Activated CD8-positive, alpha-beta T cell treated with anti-CD3 and anti-CD28 coated beads, Interleukin-2, amount 10 ng/mL, durations not matched to agents 7 days and 5 days (primary cell): ENCODE results near the gene TIMM17A. TPM values are rescaled to one million over a fixed set of nuclear protein-coding genes. Genes with fewer than 3 reads are reported as not detected.

ENCODE experiments used
- ATAC-seq: fragments of 150-1000 bp; cut with Tn5 transposase; one replicate; pipeline ENCODE4 v1.10.0; 2021; ENCODE audit warnings: moderate library complexity
- CTCF ChIA-PET: fragments of 350-600 bp; sonication (Branson Sonifier 250); formaldehyde crosslinking; loops from one replicate; lab custom pipeline; 2021; ENCODE audit warnings: antibody characterized with exemption; lab: Charles Lee
- POLR2A ChIA-PET: fragments of 350-600 bp; sonication (Branson Sonifier 250); formaldehyde crosslinking; loops from one replicate; lab custom pipeline; 2021; ENCODE audit warnings: antibody characterized with exemption; lab: Charles Lee
- DNase-seq: peaks from one replicate; pipeline ENCODE4 v3.0.0-alpha.2; 2020
- H3K27ac Mint-ChIP-seq: one replicate; pipeline ENCODE4 v1.8.0; 2021; ENCODE audit warnings: mild to moderate bottlenecking, mixed read lengths
- H3K27me3 Mint-ChIP-seq: one replicate; pipeline ENCODE4 v1.8.0; 2021; ENCODE audit warnings: low read depth, mixed read lengths
- H3K36me3 Mint-ChIP-seq: one replicate; pipeline ENCODE4 v1.8.0; 2021; ENCODE audit warnings: low read depth, mixed read lengths
- H3K4me1 Mint-ChIP-seq: one replicate; pipeline ENCODE4 v1.8.0; 2021; ENCODE audit warnings: low read depth, mixed read lengths
- H3K4me3 Mint-ChIP-seq: one replicate; pipeline ENCODE4 v1.8.0; 2021; ENCODE audit warnings: mild to moderate bottlenecking, mixed read lengths
- H3K9me3 Mint-ChIP-seq: one replicate; pipeline ENCODE4 v1.8.0; 2022; ENCODE audit warnings: mixed read lengths; ENCODE audit not compliant: insufficient read depth
- total RNA-seq, 2 experiments: library from RNA; stranded (reverse); gene quantifications; one replicate each; pipeline ENCODE4 v1.2.3, GENCODE V29; 2021

TIMM17A gene
- total RNA-seq, 2 experiments from 2014 or later, result 51.4 to 54.0 TPM

- ChIA-PET POLR2A (no interaction called here), CTCF (no interaction called here)
- Mint-ChIP-seq H3K27me3 (peaks cover 43% of the 10 kb centered on the region), H3K27ac (no peak overlapping the region), H3K9me3 (no peaks in the 10 kb centered on the region), H3K36me3 (no peaks in the 10 kb centered on the region), H3K4me3 (no peak overlapping the region), H3K4me1 (peaks cover 7% of the 10 kb centered on the region)
- no peak for ATAC-seq
- no peak for DNase-seq
Measured at GRCh38 chr1:201942129-201942495, 13.2 kb upstream of the TIMM17A start.

DNA sequence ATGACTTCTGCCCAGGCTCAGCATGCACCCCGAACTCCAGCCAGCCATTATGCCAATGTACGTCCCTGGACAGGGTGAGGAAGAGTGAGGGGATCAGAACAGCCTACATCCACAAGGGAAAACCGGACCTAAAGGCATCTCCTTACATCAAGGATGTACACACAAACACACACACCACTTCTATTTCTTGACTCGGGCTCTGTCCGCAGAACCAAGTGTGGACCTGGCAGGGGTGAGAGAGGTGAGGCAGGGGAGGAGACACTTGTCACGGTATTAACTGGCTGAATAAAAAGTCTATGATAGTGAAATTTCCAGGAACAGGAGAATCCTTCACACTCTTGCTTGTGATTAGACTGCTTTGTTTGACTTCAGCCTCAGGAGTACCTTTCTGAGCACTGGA, 11.3 kb upstream of the TIMM17A start:
- H3K27me3 Mint-ChIP-seq, result peaks cover 54% of the 10 kb centered on the region
- no peaks in the 10 kb centered on the region for H3K9me3 Mint-ChIP-seq
- H3K36me3 Mint-ChIP-seq, result no peaks in the 10 kb centered on the region
- no peak overlapping the region for H3K4me3 Mint-ChIP-seq
- H3K27ac Mint-ChIP-seq, result no peak overlapping the region
- ChIA-PET CTCF (interaction anchor here (1.4 to 3.8 kb wide), 2 partner anchors 13 to 48 kb away, joined by 4 to 22 read pairs; no protein-coding TSS in a partner anchor), POLR2A (no interaction called here)
- H3K4me1 Mint-ChIP-seq, result peaks cover 7% of the 10 kb centered on the region
- ATAC-seq, result no peak
- no peak for DNase-seq

GRCh38 chr1:201944639-201945038, 10.7 kb upstream of the TIMM17A start:
- ATAC-seq, result no peak
- H3K27ac Mint-ChIP-seq, result no peak overlapping the region
- DNase-seq, result no peak
- peaks cover 7% of the 10 kb centered on the region for H3K4me1 Mint-ChIP-seq
- H3K4me3 Mint-ChIP-seq, result no peak overlapping the region
- CTCF ChIA-PET, result interaction anchor here (1.2 to 3.8 kb wide), 4 partner anchors 10 to 48 kb away, joined by 4 to 22 read pairs (median 4); no protein-coding TSS in a partner anchor
- no peaks in the 10 kb centered on the region for H3K9me3 Mint-ChIP-seq
- POLR2A ChIA-PET, result no interaction called here
- no peaks in the 10 kb centered on the region for H3K36me3 Mint-ChIP-seq
- peaks cover 55% of the 10 kb centered on the region for H3K27me3 Mint-ChIP-seq

- H3K4me1 Mint-ChIP-seq, result peaks cover 7% of the 10 kb centered on the region
Measured at GRCh38 chr1:201945157-201945556, 10.1 kb upstream of the TIMM17A start.

DNA sequence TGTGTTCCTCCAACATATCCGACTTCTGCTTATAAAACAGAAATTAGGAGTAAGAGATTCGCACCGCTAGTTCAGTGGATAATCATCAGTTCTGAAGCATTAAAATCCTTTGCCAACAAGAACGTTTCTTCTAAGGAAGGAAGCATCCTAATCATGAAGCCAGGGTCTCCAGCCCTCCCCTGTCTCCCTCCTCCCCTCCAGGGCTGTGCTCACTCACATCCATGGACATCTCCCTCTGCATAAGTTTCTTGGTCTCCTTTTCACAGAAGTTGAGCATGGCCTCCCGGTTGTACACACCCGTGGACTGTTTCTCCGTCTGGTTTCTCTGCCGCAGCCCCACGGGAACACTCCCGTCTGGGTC, 9.5 kb upstream of the TIMM17A start:
- H3K4me1 Mint-ChIP-seq, result peaks cover 7% of the 10 kb centered on the region
- H3K36me3 Mint-ChIP-seq, result no peaks in the 10 kb centered on the region
- no peak for ATAC-seq
- H3K4me3 Mint-ChIP-seq, result no peak overlapping the region
- H3K27ac Mint-ChIP-seq, result no peak overlapping the region
- H3K27me3 Mint-ChIP-seq, result peaks cover 59% of the 10 kb centered on the region
- no peak for DNase-seq
- CTCF ChIA-PET, result interaction anchor here (0.5 to 3.8 kb wide), 7 partner anchors 9 to 126 kb away, joined by 3 to 22 read pairs (median 4); partner anchors contain the start of gene TIMM17A
- H3K9me3 Mint-ChIP-seq, result no peaks in the 10 kb centered on the region
- POLR2A ChIA-PET, result no interaction called here

More at GRCh38 chr1:201945157-201945556, 10.1 kb upstream of the TIMM17A start:
- no peak overlapping the region for H3K4me3 Mint-ChIP-seq
- ChIA-PET CTCF (interaction anchor here (0.6 to 3.8 kb wide), 8 partner anchors 9 to 123 kb away, joined by 3 to 22 read pairs (median 4); partner anchors contain the start of gene TIMM17A), POLR2A (no interaction called here)
- ATAC-seq, result no peak
- H3K27ac Mint-ChIP-seq, result no peak overlapping the region
- H3K36me3 Mint-ChIP-seq, result no peaks in the 10 kb centered on the region
- H3K9me3 Mint-ChIP-seq, result no peaks in the 10 kb centered on the region
- no peak for DNase-seq
- peaks cover 55% of the 10 kb centered on the region for H3K27me3 Mint-ChIP-seq

GRCh38 chr1:201946224-201946908, 8.9 kb upstream of the TIMM17A start, which contains the start of gene LMOD1:
LMOD1 (minus strand) TSS chr1:201946548; CDS start chr1:201946340, 208 bp downstream.
- no peaks in the 10 kb centered on the region for H3K9me3 Mint-ChIP-seq
- H3K4me3 Mint-ChIP-seq, result no peak within 1 kb of the TSS
- DNase-seq (no peak), ATAC-seq (no peak)
- ChIA-PET CTCF (interaction anchor here (0.5 to 3.8 kb wide), 5 partner anchors 27 to 127 kb away, joined by 3 to 22 read pairs (median 4); no protein-coding TSS in a partner anchor), POLR2A (no interaction called here)
- no peaks in the 10 kb centered on the region for H3K36me3 Mint-ChIP-seq
- peaks cover 7% of the 10 kb centered on the region for H3K4me1 Mint-ChIP-seq
- peaks cover 59% of the 10 kb centered on the region for H3K27me3 Mint-ChIP-seq
- no peak within 1 kb of the TSS for H3K27ac Mint-ChIP-seq

GRCh38 chr1:201947697-201948008, 7.7 kb upstream of the TIMM17A start:
- ATAC-seq, result no peak
- Mint-ChIP-seq H3K4me1 (peaks cover 7% of the 10 kb centered on the region), H3K27ac (no peak overlapping the region), H3K9me3 (no peaks in the 10 kb centered on the region), H3K36me3 (no peaks in the 10 kb centered on the region), H3K4me3 (no peak overlapping the region), H3K27me3 (peaks cover 57% of the 10 kb centered on the region)
- ChIA-PET CTCF (interaction anchor here (1.2 kb wide), 1 partner anchor 52 kb away, joined by 3 read pairs; no protein-coding TSS in a partner anchor), POLR2A (no interaction called here)
- DNase-seq, result no peak

- H3K9me3 Mint-ChIP-seq, result no peaks in the 10 kb centered on the region
- no peak overlapping the region for H3K4me3 Mint-ChIP-seq
- no peaks in the 10 kb centered on the region for H3K36me3 Mint-ChIP-seq
- peaks cover 11% of the 10 kb centered on the region for H3K4me1 Mint-ChIP-seq
- DNase-seq (no peak), ATAC-seq (no peak)
- ChIA-PET CTCF (interaction anchor here (2.7 kb wide), 1 partner anchor 54 kb away, joined by 14 read pairs; no protein-coding TSS in a partner anchor), POLR2A (no interaction called here)
- H3K27ac Mint-ChIP-seq, result no peak overlapping the region
- H3K27me3 Mint-ChIP-seq, result peaks cover 45% of the 10 kb centered on the region
Measured at GRCh38 chr1:201949491-201949890, 5.8 kb upstream of the TIMM17A start.

DNA sequence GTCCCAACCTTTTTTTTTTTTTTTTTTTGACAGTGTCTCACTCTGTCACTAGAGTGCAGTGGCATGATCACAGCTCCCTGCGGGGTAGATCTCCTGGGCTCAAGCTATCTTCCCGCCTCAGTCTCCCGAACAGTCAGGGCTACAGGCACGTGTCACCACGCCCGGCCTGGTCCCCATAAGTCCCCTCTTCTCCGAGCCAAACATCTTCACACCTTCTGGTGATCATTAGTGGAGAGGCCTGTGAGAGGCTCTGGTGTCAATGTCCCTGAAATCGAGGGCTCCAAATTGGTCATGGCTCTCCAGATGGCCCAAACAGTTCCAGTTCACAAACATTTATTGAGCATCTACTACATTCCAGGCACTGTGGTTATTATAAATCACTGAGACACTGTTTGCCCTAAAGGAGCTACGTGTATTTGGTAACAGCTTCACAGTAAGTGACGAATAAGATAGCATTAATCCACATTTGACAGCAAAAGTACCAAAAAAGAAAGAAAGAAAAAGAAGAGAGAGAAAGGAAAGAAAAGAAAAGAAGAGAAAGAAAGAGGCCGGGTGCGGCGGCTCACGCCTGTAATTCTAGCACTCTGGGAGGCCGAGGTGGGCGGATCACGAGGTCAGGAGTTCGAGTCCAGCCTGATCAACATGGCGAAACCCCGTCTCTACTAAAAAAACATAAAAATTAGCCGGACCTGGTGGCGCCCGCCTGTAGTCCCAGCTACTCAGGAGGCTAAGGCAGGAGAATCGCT, 867 bp upstream of the TIMM17A start:
- peak overlapping the region; percentile 95 for H3K27ac Mint-ChIP-seq
- H3K36me3 Mint-ChIP-seq, result peaks cover 17% of the 10 kb centered on the region
- peak overlapping the region; percentile 91 for H3K4me3 Mint-ChIP-seq
- CTCF ChIA-PET, result interaction anchor here (1.0 to 5.3 kb wide), 7 partner anchors 9 to 125 kb away, joined by 3 to 36 read pairs (median 5); no protein-coding TSS in a partner anchor
- ATAC-seq (peak; percentile 17), DNase-seq (no peak)
- H3K9me3 Mint-ChIP-seq, result no peaks in the 10 kb centered on the region
- peaks cover 26% of the 10 kb centered on the region for H3K4me1 Mint-ChIP-seq
- POLR2A ChIA-PET, result interaction anchor here (1.0 kb wide), 1 partner anchor 67 kb away, joined by 3 read pairs; no protein-coding TSS in a partner anchor
- H3K27me3 Mint-ChIP-seq, result peaks cover 3% of the 10 kb centered on the region

GRCh38 chr1:201955729-201956143, 433 bp downstream of the TIMM17A start:
- Mint-ChIP-seq H3K36me3 (peaks cover 23% of the 10 kb centered on the region), H3K27me3 (no peaks in the 10 kb centered on the region), H3K27ac (peak overlapping the region; percentile 95), H3K4me3 (peak overlapping the region; percentile 91), H3K9me3 (no peaks in the 10 kb centered on the region), H3K4me1 (peaks cover 26% of the 10 kb centered on the region)
- ChIA-PET CTCF (interaction anchor here (1.8 to 5.3 kb wide), 4 partner anchors 10 to 78 kb away, joined by 4 to 36 read pairs (median 6); no protein-coding TSS in a partner anchor), POLR2A (interaction anchor here (1.0 kb wide), 1 partner anchor 9 kb away, joined by 3 read pairs; no protein-coding TSS in a partner anchor)
- DNase-seq (no peak), ATAC-seq (peak; percentile 71)

- Mint-ChIP-seq H3K4me3 (no peak overlapping the region), H3K36me3 (peaks cover 36% of the 10 kb centered on the region), H3K9me3 (no peaks in the 10 kb centered on the region), H3K27me3 (no peaks in the 10 kb centered on the region), H3K4me1 (peaks cover 26% of the 10 kb centered on the region), H3K27ac (no peak overlapping the region)
- ChIA-PET POLR2A (interaction anchor here (1.2 kb wide), 1 partner anchor 9 kb away, joined by 3 read pairs; no protein-coding TSS in a partner anchor), CTCF (interaction anchor here (1.1 to 1.8 kb wide), 2 partner anchors 10 to 62 kb away, joined by 3 to 12 read pairs; no protein-coding TSS in a partner anchor)
- DNase-seq (no peak), ATAC-seq (no peak)
Measured at GRCh38 chr1:201958348-201958747, 3.0 kb downstream of the TIMM17A start.
